Stimulated activated CD8-positive, alpha-beta memory T cell treated with anti-CD3 and anti-CD28 coated beads, Interleukin-7, amount 100 ng/mL, for 4 hours (primary cell): ENCODE results near the gene SIX6.
"Not testable (repeated sequence)": the region's sequence is repeated elsewhere in the genome, so short reads cannot be mapped to it uniquely, and the experiment has no call there.

Experiments
- DNase-seq, 2 donors: peaks; one replicate each; pipeline ENCODE4 v3.0.0-alpha.2; 2020; ENCODE audit warnings: low read depth in 2 of 2

The SIX6 gene

DNA sequence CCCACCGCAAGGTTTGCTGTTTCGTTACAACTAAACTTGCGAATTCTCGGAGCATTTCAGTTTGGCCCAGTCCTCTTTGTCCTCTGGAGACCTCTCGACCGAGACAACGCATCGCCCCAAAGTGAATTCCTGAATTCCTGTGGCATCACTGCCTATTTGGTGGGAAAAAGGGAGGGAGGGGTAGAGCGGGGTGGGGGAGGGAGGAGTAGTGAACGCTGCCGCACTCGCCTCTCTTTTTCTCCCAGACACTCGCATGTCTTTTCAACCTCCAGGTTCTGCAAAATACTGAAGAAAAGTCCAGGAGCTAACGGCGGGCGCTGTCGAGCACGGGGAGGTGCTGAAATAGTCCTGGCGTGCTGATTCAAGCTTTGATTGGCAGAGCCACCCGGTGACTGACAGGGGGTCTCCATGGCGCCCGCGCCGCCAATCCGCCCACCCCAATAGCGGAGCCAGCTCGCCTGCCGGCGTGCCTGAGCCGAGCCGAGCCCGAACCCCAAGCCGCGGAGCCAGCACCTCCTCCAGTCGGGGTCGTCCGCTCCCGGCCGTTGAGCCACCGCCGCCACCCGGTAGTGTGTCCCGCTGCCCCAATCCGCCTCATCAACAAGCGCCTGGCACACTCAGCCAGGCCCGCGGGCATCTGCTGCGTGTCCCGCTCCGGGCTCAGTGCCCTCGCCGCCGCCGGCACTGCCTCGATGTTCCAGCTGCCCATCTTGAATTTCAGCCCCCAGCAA, at the start of gene SIX6:
Gene SIX6 (plus strand): TSS at position 440 of the 731 bp plus-strand sequence. CDS start 253 bp downstream, at position 693.
- DNase-seq: no peak

DNA sequence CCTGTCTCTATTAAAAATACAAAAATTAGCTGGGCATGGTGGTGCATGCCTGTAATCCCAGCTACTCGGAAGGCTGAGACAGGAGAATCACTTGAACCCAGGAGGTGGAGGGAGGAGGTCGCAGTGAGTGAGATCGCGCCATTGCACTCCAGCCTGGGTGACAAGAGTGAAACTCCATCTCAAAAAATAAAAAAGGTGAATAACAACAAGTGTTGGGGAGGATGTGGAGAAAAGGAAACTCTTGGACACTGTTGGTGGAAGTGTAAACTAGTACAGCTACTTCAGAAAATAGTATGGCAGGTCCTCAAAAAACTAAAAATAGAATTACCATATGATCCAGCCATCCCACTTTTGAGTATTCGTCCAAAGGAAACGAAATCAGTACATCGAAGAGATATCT, 28.7 kb upstream of the SIX6 start:
- not testable (repeated sequence) for DNase-seq

DNA sequence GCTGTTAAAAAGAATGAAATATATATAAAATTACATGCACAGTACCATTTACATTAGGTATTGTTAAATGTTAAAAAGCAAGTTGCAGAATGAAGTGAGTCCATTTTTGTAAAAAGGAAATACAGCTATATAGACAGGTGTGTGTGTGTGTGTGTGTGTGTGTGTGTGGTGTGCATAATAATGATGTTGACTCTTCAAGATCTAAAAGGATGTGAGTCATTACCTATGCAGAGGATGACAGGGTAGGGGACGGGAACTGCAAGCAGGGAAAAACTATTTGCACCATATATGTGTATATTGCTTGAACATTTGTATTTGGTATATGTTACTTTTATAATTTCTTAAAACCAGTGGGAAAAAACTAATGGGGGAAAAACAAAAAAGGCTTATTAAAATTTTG, 26.2 kb upstream of the SIX6 start:
- no peak for DNase-seq

- no peak for DNase-seq
These were observed 23.8 kb upstream of the SIX6 start for GRCh38 chr14:60485057-60485597.

GRCh38 chr14:60485598-60486251, 23.2 kb upstream of the SIX6 start, which contains the start of gene C14orf39:
Gene C14orf39 (minus strand): TSS chr14:60486063. CDS start chr14:60485078, 985 bp downstream.
- DNase-seq: no peak

GRCh38 chr14:60487211-60487610, 21.7 kb upstream of the SIX6 start:
- DNase-seq: no peak

DNA sequence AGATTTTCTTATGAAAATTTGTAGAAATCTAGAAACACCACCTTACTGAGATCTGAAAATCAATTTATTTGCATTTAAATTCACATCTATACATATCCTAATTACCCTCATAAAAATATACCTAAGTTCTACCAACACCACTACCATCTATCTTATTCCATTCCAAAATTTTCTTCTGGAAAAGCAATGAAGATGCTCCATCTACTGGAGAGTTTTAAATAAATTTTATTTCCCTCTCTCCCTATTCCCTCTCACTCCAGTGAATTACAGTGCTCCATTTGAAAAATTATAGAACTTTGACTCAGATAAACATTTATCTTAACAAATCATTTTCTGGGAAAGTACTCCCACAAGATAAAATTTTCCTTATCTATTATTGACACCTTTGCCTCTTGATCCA, 20.8 kb upstream of the SIX6 start:
- no peak for DNase-seq

DNA sequence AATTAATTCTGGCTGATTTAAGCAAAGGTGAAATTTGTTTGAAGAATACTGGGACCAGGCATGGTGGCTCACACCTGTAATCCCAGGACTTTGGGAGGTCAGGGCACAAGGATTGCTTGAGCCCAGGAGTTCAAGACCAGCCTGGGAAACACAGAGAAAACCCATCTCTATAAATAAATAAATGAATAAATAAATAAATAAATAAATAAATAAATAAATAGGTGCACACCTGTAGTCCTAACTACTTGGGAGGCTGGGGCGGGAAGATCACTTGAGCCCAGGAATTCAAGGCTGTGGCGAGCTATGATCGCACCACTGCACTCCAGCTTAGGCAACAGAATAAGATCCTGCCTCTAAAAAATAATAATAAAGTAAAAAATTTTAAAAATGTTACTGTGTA, 18.7 kb upstream of the SIX6 start:
- no peak for DNase-seq

- no peak for DNase-seq
These were observed 13.0 kb upstream of the SIX6 start for GRCh38 chr14:60495946-60496345.

- no peak for DNase-seq
These were observed 6.4 kb upstream of the SIX6 start for GRCh38 chr14:60502541-60502940.

DNA sequence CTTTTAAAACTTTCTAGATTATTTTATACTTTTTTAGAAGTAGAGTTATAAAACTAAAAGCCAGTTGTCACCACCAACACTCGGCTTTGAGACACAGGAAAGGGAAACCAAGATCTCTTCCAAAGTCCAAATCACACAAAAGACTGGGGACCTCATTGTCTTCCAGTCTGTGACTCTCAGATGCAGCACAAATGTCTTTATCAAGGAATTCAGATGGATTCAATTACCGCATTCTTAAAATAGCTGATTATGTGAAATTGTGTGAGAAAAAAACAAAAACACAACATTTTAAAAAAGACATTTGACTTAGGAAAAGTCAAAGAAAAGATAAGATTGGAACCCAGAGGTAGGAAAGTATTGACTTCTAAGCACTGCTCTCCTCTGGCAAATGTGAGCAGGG, 3.5 kb upstream of the SIX6 start:
- no peak for DNase-seq

DNA sequence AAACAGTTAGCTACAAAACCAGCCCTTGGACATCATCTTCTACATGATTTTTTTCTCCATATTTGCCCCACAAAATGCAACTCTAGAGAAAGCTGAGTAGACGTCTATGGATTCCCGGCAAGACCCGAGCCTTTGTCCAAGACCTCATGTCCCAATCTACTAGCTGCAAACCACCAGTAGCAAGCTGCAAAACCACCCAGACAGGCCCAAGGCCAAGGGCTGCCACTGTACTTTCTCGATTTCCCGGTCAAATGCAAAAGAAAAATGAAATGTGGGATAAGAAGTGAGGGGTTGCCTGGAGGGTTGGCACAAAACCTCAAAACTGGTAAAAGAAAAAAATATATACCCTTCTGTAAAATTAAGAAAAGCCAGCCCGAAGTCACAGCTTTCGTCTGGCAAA, 2.9 kb upstream of the SIX6 start:
- DNase-seq: no peak

- no peak for DNase-seq
These were observed 2.4 kb upstream of the SIX6 start for GRCh38 chr14:60506462-60506984.

GRCh38 chr14:60506985-60507829, 1.7 kb upstream of the SIX6 start:
- DNase-seq: no peak

- no peak for DNase-seq
These were observed 611 bp upstream of the SIX6 start for GRCh38 chr14:60508363-60508706.

GRCh38 chr14:60509438-60510253, 700 bp downstream of the SIX6 start:
- DNase-seq: no peak

- no peak for DNase-seq
These were observed 1.5 kb downstream of the SIX6 start for GRCh38 chr14:60510254-60510950.

DNA sequence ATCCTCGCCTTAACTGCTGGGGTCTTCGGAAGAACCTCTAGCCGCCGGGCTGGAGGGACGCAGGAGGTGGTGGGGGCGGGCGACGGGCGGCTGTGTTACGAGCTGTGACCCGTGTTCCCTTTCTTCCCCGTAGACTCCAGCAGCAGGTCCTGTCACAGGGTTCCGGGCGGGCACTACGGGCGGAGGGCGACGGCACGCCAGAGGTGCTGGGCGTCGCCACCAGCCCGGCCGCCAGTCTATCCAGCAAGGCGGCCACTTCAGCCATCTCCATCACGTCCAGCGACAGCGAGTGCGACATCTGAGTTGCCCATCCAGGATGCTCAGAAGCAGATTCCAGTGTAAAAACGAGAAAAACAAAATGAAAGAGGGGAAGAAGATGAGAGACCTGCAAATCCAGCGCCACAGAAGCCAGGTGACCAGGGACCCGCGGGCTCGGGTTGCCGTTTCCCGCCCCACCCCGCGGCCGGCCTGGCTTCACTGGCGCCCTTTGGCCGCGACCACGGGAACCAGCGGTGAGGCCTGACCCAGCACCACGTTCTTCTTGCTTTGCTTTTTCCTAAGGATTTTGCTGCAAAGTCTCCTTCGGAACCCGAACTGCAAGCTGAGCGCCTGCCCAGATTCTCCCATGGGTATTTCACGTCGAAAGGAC, 2.1 kb downstream of the SIX6 start:
- DNase-seq: no peak

GRCh38 chr14:60512126-60512525, 3.2 kb downstream of the SIX6 start:
- DNase-seq: no peak

DNA sequence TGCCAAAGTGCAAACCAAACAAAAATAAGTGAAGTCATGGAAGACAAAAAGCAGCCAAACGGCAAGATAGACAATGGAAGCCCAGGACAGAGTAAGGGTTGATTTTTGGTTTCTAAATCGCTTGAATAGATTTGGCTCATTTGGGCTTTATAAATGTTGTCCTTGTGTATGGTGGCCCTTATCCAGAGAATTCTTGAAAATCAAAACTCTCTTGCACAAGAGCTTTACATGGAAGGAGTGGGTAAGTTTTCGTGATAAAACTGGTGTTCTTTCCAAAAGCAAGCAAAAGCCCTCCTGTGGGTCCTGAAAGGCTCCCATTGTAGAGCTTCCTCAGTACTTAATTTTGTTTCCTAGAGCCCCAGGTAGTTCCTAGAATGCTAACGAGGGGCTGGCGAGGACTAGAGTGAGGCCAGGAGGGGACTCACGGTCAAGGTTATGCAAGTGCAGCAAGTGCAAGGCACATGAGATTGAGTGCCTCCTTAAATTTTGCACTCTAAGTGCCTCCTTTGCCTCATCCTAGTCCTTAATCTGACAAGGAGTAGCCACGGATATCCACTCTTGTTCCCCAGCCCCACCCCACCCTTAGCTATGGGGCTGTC, 4.1 kb downstream of the SIX6 start:
- no peak for DNase-seq
